ENCODE results near the gene FER. TPM values are rescaled to one million over a fixed set of nuclear protein-coding genes. Genes with fewer than 3 reads are reported as not detected.

Gene FER
- total and polyA plus RNA-seq, 2 of the 8 experiments (the other 6 are each of a cell fraction or from before 2014, with no cell fraction given) = 1.3 to 15.8 TPM

GRCh38 chr5:108736855-108737254 lies 10.8 kb upstream of the FER start (continued):
- TF ChIP-seq EGR1 (IDR thresholded peaks at IDR 0.05; ENCODE audit: borderline replicate concordance, low read depth, low read length) (no peak), RAD21 (IDR thresholded peaks at IDR 0.05 in 1 of 2, conservative IDR thresholded peaks at IDR 0.05 in 1 of 2; ENCODE audit: low read depth in 2 of 2, low read length in 2 of 2) (no peak), TCF12 (IDR thresholded peaks at IDR 0.05; ENCODE audit: low read depth, low read length) (no peak)
